Parathyroid adenoma (tissue), 2 donors: ENCODE data around the gene C1orf105.

ENCODE experiments used
- H2AFZ ChIP-seq: fragments of 300-600 bp; sonication (generic); one replicate; pipeline ENCODE4 v1.7.0; 2017; ENCODE audit warnings: antibody characterized with exemption, mild to moderate bottlenecking
- H3K27ac ChIP-seq: fragments of 300-600 bp; sonication (generic); one replicate; pipeline ENCODE4 v1.7.0; 2017
- H3K27me3 ChIP-seq: fragments of 300-600 bp; sonication (generic); one replicate; pipeline ENCODE4 v1.7.0; 2017; ENCODE audit warnings: low read length; ENCODE audit not compliant: control insufficient read depth, insufficient read depth
- H3K36me3 ChIP-seq: fragments of 300-600 bp; sonication (generic); one replicate; pipeline ENCODE4 v1.7.0; 2017; ENCODE audit warnings: low read length; ENCODE audit not compliant: control insufficient read depth, insufficient read depth
- H3K4me1 ChIP-seq: fragments of 300-600 bp; sonication (generic); one replicate; pipeline ENCODE4 v1.7.0; 2017; ENCODE audit warnings: control low read depth
- H3K4me2 ChIP-seq: fragments of 300-600 bp; sonication (generic); one replicate; pipeline ENCODE4 v1.7.0; 2017; ENCODE audit warnings: low read length
- H3K4me3 ChIP-seq: fragments of 300-600 bp; sonication (generic); one replicate; pipeline ENCODE4 v1.7.0; 2017; ENCODE audit warnings: low read depth, low read length
- H3K79me2 ChIP-seq: fragments of 300-600 bp; sonication (generic); one replicate; pipeline ENCODE4 v1.7.0; 2017; ENCODE audit warnings: control low read depth
- H3K9ac ChIP-seq: fragments of 300-600 bp; sonication (generic); one replicate; pipeline ENCODE4 v1.7.0; 2017; ENCODE audit warnings: mild to moderate bottlenecking
- H3K9me3 ChIP-seq: fragments of 300-600 bp; sonication (generic); one replicate; pipeline ENCODE4 v1.7.0; 2017; ENCODE audit warnings: low read length; ENCODE audit not compliant: control insufficient read depth
- TF ChIP-seq, protein P1 (sequence below): fragments of 300-600 bp; sonication (generic); IDR thresholded peaks from one replicate; pipeline ENCODE4 v1.7.0; 2017; ENCODE audit warnings: antibody characterized with exemption, mild to moderate bottlenecking
- donor health status: primary hyperparathyroidism.

Gene C1orf105

DNA sequence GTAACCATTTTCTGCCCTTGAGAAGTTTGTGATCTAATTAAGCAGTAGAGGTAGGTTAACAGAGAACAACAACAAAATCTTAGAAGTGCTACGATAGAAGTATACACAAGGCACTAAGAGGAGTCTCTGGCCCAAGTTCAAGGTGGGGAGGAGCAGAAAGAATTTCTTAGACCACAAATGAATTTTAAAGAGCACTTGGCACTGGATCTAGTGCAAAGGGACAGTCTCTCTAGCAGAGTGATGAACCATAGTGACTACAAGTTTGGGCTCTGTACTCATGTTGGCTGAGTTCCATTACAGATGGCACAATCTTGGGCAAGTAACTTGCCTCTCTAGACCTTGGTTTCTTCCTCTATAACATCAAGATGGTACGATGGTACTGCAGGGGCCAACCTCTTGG, 56.7 kb downstream of the C1orf105 start:
- Histone ChIP-seq H3K36me3 (no peaks in the 10 kb centered on the region), H2AFZ (no peak overlapping the region), H3K4me2 (no peak overlapping the region), H3K27ac (no peak overlapping the region), H3K9me3 (no peaks in the 10 kb centered on the region), H3K79me2 (no peaks in the 10 kb centered on the region), H3K27me3 (no peaks in the 10 kb centered on the region), H3K4me3 (no peak overlapping the region), H3K9ac (no peak overlapping the region), H3K4me1 (no peaks in the 10 kb centered on the region)
- TF ChIP-seq, protein P1, sequence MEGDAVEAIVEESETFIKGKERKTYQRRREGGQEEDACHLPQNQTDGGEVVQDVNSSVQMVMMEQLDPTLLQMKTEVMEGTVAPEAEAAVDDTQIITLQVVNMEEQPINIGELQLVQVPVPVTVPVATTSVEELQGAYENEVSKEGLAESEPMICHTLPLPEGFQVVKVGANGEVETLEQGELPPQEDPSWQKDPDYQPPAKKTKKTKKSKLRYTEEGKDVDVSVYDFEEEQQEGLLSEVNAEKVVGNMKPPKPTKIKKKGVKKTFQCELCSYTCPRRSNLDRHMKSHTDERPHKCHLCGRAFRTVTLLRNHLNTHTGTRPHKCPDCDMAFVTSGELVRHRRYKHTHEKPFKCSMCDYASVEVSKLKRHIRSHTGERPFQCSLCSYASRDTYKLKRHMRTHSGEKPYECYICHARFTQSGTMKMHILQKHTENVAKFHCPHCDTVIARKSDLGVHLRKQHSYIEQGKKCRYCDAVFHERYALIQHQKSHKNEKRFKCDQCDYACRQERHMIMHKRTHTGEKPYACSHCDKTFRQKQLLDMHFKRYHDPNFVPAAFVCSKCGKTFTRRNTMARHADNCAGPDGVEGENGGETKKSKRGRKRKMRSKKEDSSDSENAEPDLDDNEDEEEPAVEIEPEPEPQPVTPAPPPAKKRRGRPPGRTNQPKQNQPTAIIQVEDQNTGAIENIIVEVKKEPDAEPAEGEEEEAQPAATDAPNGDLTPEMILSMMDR, result no peak

- no peaks in the 10 kb centered on the region for H3K36me3 ChIP-seq
Measured at GRCh38 chr1:172477741-172478140, 57.3 kb downstream of the C1orf105 start.

GRCh38 chr1:172478485-172478884, 58.0 kb downstream of the C1orf105 start:
- Histone ChIP-seq H3K4me1 (no peaks in the 10 kb centered on the region), H3K9ac (no peak overlapping the region), H3K36me3 (no peaks in the 10 kb centered on the region), H3K4me3 (no peak overlapping the region), H3K9me3 (no peaks in the 10 kb centered on the region), H3K27ac (no peak overlapping the region), H3K79me2 (no peaks in the 10 kb centered on the region), H3K27me3 (no peaks in the 10 kb centered on the region), H3K4me2 (no peak overlapping the region), H2AFZ (no peak overlapping the region)
- TF ChIP-seq, protein P1, result no peak

More at GRCh38 chr1:172477741-172478140, 57.3 kb downstream of the C1orf105 start:
- H3K4me1 ChIP-seq, result no peaks in the 10 kb centered on the region
- H3K27me3 ChIP-seq, result no peaks in the 10 kb centered on the region
- H3K9ac ChIP-seq, result no peak overlapping the region
- H3K79me2 ChIP-seq, result no peaks in the 10 kb centered on the region
- no peak overlapping the region for H3K4me2 ChIP-seq
- no peak overlapping the region for H3K27ac ChIP-seq
- H2AFZ ChIP-seq, result no peak overlapping the region
- no peak overlapping the region for H3K4me3 ChIP-seq
- TF ChIP-seq, protein P1, result no peak
- no peaks in the 10 kb centered on the region for H3K9me3 ChIP-seq

- Histone ChIP-seq H3K9me3 (no peaks in the 10 kb centered on the region), H3K4me1 (no peaks in the 10 kb centered on the region), H3K27ac (no peak overlapping the region), H3K9ac (no peak overlapping the region), H3K36me3 (no peaks in the 10 kb centered on the region), H2AFZ (no peak overlapping the region), H3K79me2 (no peaks in the 10 kb centered on the region), H3K4me2 (no peak overlapping the region), H3K27me3 (no peaks in the 10 kb centered on the region), H3K4me3 (no peak overlapping the region)
- TF ChIP-seq, protein P1, result no peak
Measured at GRCh38 chr1:172480431-172480830, 59.9 kb downstream of the C1orf105 start.

DNA sequence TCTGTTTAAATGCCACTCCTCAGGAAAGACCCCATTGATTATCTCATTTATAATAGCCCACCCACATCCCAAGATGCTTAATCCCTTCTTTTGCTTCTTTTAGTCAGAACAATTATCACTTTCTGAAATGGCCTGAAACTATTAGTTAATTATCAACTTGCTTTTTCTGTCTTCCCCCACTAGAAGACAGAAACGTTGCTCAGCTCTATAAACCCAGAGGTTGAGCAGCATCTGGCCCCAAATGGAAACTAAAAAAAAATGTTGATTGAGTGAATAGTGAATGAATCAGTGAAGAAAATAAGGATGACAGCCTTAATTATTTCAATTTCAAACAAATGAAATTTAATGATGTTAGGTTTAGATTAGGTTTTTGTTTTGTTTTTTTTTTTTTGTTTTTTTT, 61.6 kb downstream of the C1orf105 start:
- Histone ChIP-seq H3K79me2 (no peaks in the 10 kb centered on the region), H3K27ac (no peak overlapping the region), H3K4me2 (no peak overlapping the region), H3K27me3 (no peaks in the 10 kb centered on the region), H2AFZ (no peak overlapping the region), H3K9me3 (no peaks in the 10 kb centered on the region), H3K4me3 (no peak overlapping the region), H3K36me3 (no peaks in the 10 kb centered on the region), H3K9ac (no peak overlapping the region), H3K4me1 (no peaks in the 10 kb centered on the region)
- TF ChIP-seq, protein P1, result no peak
